Measurements from ENCODE around the gene SMAD7.
A peak's percentile ranks its signal among the peaks of the same experiment; 100 is the strongest.

SMAD7 gene, protein sequence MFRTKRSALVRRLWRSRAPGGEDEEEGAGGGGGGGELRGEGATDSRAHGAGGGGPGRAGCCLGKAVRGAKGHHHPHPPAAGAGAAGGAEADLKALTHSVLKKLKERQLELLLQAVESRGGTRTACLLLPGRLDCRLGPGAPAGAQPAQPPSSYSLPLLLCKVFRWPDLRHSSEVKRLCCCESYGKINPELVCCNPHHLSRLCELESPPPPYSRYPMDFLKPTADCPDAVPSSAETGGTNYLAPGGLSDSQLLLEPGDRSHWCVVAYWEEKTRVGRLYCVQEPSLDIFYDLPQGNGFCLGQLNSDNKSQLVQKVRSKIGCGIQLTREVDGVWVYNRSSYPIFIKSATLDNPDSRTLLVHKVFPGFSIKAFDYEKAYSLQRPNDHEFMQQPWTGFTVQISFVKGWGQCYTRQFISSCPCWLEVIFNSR

GRCh38 chr18:48950536-48951447 lies at the start of gene SMAD7:
Gene SMAD7 (minus strand): TSS chr18:48950965. CDS start chr18:48950424, 541 bp downstream.
- DNase-seq: no peak

GRCh38 chr18:48999569-48999968 lies 48.8 kb upstream of the SMAD7 start:
- no peak for DNase-seq

GRCh38 chr18:48997985-48998831 lies 47.4 kb upstream of the SMAD7 start:
- no peak for DNase-seq

DNA sequence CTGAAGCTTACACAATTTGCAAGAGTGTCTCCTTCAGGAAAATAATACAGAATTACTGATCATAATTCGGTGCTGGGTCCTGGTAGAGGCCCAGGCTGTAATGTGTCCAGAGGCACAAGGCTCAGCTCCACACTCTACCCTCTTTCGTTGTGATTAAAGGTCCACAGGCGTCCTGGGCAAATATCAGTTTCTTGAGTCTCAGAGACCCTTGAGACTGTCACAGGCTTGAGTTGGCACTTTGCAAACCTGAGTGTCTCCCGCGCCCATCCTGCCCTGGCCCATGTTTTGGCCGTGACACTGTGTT lies 46.9 kb upstream of the SMAD7 start:
- DNase-seq: no peak

- peak in 1 of 2 donors; percentile 70 for DNase-seq
These were observed 46.2 kb upstream of the SMAD7 start for GRCh38 chr18:48996901-48997463.

DNA sequence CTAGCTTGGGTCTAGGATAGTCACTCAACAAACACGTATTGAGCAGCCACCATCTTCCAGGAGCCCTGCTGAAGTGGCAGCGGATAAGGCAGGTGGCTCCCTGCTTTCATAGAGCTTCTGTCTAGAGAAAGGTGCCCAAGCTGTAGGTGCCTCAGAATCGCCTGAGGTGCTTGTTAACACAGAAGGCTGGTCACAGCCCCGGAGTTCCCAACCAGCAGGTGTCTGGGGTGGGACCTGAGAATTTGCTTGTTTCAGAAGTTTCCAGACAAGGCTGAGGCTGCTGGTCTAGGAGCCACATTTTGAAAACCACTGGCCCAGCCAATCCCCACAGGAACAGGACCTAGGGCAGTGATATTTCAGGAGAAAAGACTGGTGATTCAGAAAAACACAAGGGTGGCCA lies 45.3 kb upstream of the SMAD7 start:
- no peak for DNase-seq

- DNase-seq: no peak
These were observed 44.4 kb upstream of the SMAD7 start for GRCh38 chr18:48994926-48995835.

DNA sequence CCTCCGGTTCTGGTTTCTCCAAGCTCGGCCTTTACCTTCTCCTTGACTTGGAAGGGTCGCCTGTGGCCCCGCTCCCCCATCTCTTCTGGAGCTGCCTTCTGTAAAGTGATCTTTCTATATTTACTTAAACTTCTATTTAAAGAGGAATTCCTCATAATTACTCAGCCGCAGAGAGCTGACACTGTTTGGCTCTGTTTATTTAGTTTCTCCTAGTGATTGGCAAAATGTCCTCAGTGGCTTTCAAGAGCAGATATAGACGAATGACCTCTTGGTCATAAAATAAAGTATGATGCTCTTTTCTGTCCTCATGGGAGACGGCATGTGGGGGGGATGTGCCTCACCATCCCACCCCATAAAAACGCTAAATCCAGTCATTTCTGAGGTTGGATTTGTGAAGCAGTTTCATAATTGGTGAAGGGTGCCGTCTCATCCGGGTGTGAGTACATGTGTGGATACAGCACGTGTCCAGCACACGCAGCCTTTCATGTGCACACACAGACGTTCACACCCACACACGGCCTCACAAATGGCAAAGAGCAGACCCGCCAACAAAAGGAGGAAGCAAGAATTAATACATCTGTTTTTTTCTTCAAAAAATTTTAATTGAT lies 43.4 kb upstream of the SMAD7 start:
- no peak for DNase-seq

GRCh38 chr18:48993586-48993985 lies 42.8 kb upstream of the SMAD7 start:
- no peak for DNase-seq

- peak in 1 of 2 donors; percentile 65 for DNase-seq
These were observed 42.2 kb upstream of the SMAD7 start for GRCh38 chr18:48992791-48993555.

GRCh38 chr18:48992133-48992532 lies 41.4 kb upstream of the SMAD7 start:
- DNase-seq: no peak

GRCh38 chr18:48991676-48992075 lies 40.9 kb upstream of the SMAD7 start:
- DNase-seq: no peak

DNA sequence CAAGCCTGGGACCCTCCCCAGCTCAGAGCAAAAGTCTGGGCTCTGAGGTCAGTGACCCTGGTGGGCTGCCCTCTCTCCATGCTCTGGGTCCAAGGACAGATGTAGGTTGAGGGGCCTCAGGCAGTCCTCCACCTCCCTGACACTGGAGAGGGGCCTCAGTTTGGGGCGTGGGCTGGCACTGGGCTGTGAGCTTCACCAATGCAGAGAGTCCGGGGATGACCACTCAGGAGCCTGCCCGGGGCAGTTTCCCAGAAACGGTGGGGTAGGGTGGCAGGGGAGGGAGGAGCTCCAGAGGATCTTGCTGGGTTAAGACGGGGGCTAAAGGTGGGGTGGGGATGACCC lies 40.5 kb upstream of the SMAD7 start:
- DNase-seq: no peak

DNA sequence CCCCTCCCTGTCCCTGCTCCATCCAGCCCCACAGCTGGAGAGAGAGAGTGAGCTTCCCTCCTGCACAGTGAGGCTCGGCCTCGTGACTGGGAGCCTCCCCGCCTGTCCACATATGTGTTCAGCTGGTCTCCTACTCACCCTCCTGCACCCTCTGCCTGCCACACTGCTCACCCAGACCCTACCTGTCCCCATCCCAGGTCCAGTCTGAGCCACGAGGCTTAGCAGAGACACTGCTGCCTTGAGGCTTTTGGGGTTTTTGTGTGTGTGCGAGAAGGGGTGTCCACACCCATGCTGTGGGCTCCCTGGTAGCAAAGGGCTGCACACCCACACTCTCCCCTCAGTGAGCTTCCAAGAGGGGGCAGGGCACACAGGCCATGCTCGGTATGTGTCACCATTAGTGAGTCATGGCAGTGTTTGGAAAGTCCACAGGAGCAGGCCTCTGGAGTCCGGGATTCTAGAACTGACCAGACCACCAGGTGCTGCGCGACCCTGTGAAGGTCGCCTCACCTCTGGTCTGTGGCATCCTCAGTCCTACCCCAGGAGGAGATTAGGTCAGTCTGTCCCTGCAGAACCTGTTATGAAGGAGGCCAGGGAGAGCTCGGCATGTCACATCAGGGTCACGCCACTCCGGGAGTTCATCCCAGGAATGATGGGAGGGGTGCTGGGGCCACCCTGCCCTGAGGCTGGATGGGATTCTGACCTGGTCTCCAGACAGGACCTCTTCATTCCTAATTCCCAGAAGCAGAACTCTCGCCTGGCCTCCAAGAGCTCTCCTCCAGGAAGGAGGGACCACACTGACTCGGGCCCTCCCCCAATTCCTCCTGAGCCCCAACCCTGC lies 39.9 kb upstream of the SMAD7 start:
- no peak for DNase-seq

DNA sequence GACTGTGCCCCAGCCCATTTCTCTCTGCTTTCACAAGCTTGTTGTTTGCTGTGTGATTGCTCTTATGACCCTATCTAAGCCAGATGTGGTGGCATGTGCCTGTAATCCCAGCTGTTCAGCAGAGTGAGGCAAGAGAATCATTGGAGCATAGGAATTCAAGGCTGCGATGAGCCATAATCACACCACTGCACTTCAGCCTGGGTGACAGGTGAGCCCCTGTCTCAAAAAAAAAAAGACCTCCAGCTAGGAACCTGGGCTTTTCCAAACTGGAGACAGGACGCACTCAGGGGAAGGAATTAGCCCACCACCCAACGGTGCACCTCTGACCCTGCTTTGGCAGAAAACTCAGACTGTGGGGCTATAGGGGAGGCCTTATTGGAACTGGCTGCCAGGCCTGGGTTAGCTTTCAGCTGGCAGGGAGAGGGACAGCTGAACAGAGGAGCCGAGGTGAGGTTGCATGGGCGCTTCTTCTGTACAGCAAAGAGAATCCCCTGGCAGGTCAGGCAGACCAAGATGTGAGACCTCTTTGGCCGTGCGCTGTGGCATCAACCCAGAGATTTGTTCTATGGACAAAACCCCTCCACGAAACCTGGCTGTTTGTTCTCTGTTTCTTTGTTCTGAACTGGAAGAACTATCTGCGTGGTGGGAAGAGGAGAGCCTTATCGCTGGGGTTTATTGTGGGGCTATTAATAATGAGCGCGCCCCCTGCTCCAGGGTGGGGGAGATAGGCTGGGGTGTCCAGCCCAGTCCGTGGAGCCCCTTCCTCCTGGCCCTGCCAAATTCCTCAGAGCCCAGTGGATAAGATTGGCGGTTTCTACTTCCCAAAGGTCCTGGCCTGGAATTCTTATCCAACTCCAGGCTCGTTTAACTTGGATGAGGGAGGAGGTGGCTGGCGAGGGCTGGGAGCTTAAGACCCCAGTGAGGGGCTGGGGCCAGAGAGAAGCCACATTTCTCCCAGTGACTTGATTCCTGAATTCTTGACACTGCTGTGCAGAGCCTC lies 38.8 kb upstream of the SMAD7 start:
- no peak for DNase-seq

DNA sequence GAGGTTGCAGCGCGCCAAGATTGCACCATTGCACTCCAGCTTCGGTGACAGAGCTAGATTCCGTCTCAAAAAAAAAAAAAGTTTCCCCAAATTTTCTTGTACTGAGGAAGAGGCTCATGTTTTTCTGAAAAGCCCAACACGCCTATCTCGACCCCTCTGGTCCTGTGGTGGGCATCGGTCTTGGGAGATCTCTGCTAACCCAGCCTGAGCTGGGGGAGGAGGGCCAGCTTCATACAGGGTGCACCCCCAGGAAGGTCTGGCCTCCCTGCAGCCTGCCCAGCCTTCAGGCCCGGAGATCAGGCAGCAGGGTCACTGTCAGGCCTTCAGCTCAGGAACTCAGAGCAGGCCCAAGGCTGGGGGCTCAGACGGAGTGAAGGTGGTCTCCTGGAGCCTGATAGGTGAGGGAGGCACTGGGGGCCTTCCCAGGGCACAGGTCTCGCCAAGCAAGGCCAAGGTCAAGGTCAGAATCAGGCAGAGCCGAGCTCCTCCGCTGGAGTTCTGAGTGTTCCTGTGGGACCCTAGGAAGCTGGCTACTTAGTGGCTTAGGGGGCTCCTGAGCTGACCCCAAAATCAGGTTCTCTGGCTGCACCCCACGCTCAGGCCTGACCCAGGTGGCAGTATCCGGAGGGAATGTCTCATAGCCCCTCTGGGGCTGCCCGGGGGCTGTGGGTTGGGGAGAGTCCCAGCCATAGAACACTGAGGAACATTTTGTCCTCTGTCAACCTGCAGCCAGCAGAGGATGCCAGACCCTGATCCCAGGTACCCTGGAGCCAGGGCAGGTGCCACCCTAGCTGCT lies 37.9 kb upstream of the SMAD7 start:
- DNase-seq: no peak

GRCh38 chr18:48987821-48988220 lies 37.1 kb upstream of the SMAD7 start:
- no peak for DNase-seq
